SW 1271 (cell line): ENCODE measurements around the gene MYBPC3.
"Not testable (repeated sequence)": the region's sequence is repeated elsewhere in the genome, so short reads cannot be mapped to it uniquely, and the experiment has no call there.

Source experiments
- DNase-seq, 2 experiments: peaks; one replicate each; lab custom pipeline; 2025; lab: John Stamatoyannopoulos, UW

The MYBPC3 gene

DNA sequence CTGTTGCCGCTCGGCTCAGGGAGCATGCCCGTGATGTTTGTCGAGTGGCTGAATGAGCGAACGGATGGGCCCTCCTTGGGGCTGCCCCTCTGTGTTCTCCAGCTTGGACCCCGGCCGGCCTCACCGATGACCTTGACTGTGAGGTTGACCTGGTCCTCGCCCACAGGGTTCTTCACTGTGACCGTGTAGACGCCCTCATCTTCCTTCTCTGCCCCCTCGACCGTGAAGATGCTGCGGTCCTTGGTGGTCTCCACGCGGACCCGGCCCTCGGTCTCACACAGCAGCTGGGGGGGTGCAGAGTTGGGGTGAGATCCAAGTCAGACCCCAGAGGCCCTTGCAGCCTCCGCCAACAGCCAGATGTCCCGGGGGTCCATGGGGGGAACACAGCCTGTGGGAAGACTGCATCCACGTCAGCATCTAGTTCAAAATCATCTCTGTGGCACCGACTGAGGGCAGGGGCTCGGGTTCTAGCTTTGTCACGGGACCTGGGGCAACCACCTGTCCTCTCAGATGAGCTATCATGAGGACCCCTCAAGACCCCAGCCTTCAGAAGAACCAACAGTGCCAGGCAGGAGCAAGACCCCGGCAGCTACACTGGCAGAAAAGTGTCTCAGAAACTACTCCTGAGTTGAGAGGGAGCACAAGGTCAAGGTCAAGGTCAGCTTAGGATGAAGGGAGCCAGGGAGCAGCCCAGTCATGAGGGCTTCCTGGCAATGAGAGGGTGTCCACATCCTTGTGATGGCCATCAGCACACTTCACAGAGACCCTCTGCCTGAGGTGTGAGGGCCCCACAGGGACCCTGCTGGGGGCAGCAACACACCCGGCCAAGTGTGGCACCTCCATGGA lies 13.9 kb downstream of the MYBPC3 start:
- DNase-seq, result no peak

DNA sequence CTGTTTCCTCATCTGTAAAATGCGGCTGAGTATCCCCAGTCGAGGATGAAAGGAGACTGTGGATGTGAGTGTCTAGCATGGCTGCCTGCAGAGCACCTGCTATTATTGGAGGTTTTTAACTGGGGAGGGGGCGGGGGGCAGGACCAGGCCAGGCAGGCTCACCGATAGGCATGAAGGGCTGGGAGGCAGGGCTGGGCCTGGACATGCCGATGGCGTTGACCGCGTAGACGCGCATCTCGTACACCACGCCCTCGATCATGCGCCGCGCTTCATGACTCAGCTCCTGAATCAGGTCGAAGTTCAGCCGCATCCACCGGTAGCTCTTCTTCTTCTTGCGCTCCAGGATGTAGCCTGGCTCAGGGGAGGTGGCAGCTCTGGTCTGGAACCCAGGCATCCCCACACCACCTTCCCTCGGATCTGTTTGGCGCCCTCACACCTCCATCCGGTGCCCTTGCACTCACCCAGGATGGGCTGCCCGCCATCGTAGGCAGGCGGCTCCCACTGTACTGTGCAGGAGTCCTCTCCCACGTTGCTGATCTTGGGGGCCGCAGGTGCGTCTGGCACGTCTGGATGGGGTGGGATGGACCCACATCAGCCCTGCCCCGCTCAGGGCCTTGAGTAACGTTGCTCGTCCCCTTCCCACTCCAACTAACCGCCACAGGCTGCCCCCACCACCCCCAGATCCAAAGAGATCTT lies 15.1 kb downstream of the MYBPC3 start:
- no peak for DNase-seq

DNA sequence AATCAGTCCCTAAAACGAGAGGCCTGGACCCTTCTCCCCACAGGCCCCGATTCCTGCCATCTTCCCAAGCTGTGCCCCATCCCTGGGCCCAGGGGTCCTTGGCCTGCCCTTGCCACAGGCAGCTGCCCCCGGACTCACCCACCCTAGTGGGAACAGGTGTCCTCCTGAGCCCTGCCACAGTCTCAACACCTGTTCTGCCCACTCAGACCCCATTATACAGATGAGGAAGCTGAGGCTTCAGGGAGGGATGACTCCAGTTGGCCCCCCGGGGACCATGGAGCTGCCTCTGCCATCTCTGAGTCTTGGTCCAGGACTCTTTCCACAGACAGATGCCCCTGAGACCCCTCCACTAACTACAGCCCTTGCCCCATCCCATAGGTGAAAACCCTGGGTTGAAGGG lies 15.9 kb downstream of the MYBPC3 start:
- no peak for DNase-seq

DNA sequence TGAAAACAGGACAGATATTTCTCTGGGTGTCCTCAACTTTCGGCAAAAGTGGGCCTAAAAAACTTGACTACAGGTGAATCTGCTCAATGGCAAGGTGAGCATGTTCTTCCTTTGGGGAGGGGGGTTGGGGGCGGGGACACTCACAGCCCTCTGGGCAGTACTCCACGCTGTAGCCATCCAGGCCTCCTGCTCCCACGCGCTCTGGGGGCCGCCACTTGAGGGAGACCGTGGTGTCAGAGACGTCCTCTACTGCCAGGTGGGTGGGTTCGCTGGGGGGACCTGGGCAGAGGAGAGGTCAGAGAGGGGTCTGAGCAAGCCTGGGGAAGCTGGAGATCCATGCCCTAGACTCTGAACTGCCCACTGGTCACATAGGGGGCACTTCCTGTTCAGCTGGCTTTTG lies 16.8 kb downstream of the MYBPC3 start:
- no peak for DNase-seq

DNA sequence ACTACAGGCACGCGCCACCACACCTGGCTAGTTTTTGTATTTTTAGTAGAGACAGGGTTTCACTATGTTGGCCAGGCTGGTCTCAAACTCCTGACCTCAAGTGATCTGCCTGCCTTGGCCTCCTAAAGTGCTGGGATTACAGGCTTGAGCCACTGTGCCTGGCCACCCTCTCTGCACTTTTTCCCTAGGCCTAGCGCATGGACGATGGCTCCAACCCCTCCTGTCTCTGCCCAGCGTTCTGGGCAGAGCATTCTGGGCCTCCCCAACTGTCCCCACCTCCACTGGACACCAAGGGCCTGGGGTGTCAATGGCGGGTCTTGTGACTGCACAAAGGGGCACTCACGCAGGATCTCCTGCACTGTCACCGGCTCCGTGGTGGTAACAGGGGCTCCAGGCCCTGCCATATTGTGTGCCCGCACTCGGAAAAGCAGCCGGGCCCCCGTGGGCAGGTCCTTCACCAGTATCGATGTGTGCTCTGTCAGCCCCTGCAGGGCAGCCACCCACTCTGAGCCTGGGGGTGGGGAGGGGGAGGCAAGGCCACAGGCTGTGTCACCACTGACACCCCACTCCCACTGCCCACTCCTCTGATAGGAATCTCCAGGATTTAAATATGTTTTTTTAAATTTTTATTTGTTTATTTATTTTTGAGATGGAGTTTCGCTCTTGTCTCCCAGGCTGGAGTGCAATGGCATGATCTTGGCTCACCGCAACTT lies 17.6 kb downstream of the MYBPC3 start:
- not testable (repeated sequence) for DNase-seq

DNA sequence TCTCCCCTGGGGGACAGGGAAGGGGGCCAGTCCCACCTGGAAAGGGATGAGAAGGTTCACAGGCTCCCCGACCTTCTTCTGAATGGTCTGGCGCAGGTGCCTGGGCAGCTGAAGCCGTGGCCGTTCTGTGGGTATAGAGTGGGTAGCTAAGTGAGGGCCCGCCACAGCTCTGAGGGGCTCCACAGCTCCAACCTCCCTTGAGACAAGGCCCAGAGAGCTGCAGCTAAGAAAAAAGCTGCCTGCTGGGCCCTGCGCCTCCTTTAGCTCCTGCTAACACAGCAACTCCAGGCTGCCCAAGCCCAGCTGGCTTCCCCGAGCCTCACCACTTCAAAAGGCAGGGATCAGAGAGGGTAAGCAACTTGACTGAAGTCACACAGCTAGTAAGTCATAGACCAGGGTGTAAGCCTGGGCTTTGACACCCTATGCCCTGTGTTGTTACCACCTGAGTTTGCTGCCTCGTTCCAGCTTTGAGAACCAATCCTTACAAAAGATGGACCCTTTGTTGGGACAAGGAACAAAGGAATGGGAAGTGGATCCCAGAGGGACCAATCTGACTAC lies 18.5 kb downstream of the MYBPC3 start:
- DNase-seq, result no peak

DNA sequence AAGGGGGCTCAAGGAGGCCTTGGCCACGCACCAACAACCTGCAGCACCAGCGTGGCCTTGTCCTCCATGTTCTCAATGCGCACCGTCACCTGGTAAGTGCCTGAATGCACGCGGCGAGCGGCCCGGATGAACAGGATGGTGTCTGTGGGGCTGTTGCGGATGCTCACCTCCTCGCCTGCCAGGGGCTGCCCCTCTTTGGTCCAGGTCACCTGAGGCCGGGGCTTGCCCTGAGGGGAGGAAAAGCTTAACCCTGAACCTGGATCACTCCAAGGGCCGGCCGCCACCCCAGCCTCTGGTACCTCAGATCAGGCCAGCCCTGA lies 19.0 kb downstream of the MYBPC3 start:
- no peak for DNase-seq

DNA sequence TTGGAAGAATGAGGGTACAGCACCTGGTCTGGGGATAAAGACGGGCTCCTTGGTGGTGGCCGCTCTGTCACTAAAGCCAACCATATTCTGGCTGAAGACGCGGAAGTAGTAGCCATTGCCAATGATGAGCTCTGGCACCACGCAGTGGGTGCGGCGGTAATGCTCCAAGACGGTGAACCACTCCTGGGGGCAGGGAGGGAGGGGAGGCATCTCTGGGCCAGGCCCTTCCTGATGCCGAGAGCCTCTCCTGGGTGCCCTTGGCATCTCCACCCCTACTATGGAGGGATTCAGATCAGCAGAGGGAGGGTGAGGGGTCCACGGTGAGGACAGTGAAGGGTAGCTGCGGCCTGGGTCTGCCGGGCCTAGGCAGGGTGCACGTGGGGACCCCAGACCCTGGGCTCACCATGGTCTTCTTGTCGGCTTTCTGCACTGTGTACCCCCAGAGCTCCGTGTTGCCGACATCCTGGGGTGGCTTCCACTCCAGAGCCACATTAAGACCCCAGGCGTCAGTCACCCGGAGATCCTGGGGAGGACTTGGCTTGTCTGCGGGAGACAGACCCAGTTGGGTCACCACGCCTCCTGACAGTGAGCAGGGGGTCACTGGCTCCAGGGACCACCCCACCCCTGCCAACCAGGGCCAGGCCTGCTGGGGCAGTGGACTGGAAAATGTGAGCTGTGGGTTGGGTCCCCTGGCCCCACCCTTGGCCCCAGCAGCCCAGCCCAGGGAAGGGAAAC lies 19.5 kb downstream of the MYBPC3 start:
- no peak for DNase-seq

DNA sequence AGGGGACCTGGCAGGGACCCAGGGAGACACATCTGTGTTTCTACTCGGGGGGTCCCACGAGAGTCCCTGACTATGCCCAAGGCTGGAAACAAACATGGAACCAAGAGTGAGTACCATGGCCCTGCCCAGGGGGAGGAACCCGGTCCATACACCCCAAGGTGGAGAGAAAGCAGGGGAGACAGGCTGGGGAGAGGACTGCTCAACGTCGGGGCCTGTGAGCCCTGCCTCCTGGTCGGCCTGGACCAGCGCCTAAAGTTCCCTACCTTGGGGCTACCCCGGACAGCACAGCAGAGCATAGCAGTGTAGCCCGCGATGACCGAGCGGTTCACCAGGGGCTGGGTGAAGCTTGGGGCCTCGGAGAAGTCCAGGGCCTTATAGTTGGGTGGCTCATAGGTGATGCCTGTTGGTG lies 20.2 kb downstream of the MYBPC3 start:
- no peak for DNase-seq

DNA sequence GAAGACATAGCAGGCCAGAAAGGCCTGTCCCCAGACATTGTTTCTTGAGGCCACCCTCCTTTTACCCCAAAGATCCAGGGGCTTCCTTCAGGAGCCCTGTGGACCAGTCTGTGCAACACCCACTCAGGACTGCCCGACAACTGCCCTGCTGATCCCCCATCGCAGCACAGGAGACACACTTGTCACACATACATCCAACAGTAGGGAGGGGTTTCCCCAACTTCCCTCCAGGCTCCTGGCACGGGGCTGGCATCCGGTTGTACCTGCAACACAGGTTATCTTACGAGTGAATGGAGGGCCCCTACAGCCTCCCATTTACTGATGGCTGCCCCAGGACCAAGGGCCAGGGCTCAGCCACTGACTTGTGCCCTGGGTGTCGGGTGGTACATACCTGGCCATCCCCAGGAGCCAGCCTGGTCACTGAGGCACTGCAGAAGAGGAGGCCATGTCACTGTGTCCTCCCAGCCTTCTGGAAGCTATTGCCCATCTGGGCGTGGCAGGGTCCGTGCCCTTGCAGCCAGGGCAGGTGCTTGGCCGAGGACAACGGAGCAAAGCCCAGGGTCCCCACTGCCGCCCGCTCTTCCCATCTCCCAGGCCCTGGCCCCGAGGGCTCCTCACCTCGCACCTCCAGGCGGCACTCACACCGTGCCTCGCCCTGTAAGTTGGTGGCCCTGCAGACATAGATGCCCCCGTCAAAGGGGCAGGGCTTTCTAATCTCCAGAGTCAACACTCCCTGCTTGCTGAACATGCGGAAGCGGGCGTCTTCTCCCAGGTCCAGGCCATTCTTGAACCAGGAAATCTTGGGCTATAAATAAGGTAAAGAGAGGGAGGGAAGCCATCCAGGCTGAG lies 20.8 kb downstream of the MYBPC3 start:
- DNase-seq, result no peak

DNA sequence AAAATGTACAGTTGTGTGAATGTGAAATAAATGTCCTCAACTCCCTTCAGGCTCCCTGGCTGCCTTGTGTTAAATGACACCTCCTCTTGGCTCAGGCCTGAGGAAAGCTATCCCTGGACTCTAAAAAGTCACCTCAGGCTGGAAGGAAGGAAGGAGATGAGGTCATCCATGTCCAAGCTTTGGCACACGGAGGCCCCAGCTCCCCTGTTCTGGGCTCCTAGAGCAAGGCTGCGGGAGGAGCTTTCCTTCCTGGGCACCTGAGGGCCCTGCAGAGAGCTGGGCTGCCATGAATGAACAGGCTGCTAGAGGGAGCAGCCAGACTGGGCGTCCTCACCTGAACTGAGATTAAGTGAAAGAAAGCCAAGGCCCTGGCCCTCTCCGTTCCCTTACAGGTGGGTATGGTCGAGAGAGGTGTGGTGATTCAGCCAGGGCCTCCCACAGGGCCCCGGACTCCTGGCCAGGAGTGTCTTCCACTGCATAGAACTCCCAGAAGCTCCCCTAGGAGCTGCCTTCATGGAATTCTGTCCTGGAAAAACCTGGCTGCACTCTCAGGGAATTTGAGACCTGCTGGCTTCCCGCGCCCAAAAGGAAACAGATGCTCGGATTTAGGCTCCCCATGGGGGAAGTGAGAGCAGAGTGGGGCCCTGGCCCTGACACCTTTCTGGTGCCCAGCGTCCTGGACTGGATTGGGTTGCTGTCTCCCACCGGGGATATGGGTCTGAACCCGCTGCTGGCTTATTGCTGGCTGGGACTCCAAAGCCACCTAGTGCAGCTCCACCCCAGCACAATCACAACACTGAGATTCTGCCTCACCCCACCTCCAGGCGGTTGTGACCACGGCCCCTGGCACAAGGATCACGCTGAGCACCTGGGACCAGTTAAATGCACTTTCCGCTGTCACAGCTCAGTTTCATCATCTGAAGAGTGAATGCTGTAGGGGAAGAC lies 22.2 kb downstream of the MYBPC3 start:
- DNase-seq, result no peak

DNA sequence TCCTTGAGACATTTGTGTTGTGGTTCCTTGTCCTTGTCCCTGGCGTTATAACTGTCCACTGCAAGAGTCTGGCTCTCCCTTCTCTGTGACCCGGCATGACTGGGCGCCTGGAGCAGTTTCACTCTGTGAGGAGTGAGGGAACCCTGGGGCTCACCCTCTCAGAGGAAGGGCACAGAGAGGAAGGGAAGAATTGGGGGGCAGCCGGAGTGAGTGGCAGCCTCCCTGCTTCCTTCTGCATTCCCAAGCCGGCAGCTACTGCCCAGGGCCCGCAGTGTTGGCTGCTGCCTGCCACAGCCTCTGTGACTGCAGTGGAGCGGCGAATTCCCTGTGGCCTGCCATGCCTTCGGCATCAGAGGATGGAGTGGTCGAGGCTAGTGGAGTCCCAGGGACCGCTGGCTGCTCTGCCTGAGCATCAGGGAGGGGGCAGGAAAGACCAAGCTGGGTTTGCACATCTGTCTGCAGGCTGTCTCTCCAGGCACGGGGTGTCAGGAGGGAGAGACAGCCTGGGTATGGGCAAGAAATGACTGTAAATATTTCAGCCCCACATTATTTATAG lies 23.0 kb downstream of the MYBPC3 start:
- no peak for DNase-seq

DNA sequence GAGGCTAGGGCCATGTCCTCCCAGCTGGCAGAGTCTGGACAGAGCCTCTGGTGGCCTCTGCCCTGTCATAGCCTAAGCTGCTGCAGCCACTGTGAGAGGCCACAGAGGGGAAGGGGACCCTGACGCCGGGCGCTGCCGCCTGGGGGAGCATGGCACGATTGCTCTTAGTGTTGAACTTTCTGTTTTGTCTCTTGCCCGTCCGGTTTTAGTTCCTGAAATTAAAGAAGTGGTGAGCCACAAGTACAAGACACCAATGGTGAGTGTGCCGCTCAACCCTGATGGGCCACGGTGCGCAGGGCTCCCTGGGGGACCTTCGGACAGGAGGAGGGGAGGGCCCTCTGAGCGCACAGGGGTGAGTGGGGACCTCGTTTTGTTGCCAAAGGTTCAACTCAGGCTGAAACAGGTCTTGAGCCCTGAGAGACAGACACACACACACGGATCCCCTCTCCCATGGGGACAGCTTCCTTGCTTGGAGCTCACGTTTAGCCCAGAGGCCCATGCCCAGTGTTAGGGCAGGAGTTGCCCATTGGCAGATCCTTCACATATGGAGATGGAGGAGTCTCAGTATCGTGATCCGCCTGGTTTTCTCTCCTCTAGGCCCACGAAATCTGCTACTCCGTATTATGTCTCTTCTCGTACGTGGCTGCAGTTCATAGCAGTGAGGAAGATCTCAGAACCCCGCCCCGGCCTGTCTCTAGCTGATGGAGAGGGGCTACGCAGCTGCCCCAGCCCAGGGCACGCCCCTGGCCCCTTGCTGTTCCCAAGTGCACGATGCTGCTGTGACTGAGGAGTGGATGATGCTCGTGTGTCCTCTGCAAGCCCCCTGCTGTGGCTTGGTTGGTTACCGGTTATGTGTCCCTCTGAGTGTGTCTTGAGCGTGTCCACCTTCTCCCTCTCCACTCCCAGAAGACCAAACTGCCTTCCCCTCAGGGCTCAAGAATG lies 23.8 kb downstream of the MYBPC3 start:
- DNase-seq, result no peak

DNA sequence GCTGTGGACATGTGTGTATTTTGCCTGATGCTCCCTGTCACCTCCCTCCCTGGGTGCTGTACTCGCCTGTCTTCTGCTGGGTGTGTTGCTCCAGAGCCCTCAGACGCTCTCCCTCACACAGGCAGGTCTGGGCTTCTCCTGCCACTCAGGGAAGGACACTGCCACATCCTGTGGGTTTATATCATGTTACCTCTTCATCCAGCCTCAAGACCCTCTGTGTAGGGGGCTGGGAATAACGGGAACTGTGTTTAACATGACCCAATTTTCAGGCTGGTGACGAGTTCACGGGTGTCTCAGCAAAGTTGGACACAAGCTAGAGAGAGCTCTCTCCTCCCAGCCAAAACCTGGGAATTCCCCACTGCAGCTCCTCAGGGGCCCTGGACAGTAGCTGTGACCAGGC lies 24.6 kb downstream of the MYBPC3 start:
- no peak for DNase-seq

DNA sequence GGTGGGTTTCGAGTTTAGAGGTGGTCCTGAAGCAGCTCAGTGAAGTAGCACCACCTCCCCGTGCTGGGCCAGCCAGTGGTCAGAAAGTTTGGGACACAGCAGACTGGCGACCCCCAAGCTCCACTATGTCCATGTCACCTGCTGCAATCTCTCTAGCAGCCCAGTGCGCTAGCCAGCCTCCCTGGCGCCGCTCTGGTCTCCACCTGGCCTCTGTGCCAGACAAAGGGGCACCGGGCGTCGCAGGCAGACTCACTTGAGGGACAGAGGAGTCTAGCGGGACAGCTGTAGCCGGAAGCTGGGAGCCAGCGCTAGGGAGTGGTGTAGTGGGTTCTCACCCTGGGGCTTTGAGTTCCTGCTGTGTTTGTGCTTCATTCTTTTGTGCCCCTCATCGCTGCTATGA lies 25.5 kb downstream of the MYBPC3 start:
- no peak for DNase-seq

DNA sequence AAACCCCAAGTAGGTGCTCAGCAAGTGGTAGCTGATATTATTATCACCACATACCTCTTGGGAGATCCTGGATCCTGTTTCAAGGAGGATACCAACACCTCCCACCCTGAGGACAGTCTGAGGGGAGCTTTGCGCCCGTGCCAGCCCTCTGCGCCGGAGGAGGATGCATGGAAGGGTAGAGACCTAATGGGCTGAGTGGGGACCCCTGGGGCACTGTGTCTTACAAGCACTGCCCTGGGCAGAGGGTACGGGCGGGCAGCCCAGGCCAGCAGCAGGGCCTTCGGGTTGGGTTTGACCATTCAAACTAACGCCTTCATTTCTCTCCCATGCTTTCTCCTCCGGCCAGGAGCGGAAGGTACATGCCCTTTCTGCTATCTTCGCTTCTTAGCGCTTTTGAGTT lies 26.3 kb downstream of the MYBPC3 start:
- DNase-seq, result no peak

DNA sequence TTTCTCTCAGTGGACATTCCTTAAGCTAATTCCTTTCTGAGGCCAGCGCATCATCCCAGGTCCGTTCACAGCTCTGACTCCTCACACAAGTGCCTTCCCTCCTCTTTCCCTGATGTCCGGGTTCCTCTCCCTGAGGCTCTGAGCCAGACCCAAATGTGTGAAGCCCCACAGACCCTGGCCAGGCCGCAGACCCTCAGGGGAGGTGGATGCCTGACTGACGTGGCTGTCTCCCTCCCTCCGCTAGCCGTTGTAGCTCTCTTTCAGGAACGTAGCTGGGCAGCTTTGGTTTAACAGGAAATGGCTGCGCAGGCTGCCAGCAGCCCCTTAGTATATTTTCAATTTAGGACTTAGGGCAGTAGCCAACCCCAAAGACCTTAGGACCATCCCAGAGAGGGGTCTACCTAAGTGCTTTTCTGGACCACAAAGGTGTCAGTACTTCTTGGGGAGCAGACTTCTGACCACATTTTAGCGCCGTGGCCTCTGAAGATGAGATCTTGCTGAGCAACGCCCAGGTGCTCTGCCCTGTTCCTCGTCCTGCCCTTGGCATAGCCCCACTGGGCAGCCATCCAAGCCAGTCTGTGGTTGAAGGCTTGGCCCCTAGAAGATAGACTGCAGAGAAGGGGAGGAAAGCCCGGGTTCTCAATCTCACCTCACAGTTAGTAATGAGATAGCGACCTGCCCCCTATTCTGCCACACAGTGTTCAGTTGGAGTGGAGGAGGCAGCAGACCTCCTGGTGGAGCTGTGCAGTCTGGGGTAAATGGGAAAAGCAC lies 27.0 kb downstream of the MYBPC3 start:
- DNase-seq, result no peak

DNA sequence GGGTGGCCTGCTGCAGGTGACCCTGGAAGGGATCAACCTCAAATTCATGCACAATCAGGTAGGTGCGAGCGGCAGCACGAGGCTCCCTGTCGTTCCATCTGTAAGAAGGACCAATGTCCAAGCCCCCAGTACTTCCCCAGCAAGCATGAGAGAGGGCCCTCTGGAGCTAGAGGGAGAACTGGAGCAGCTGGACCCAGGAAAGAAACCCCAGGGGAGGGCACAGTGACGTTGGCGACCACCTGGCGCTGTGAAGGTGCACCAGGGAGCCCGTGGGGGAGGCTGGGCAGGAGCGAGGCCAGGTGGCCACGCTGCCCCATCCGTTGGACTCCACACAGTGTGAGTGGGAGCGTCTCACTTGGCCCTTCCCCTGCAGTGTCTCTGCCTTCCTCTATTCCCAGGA lies 28.0 kb downstream of the MYBPC3 start:
- no peak for DNase-seq
